Fibroblast of lung (primary cell): ENCODE data around the gene LMO3.

ENCODE experiments used
- EZH2 ChIP-seq: IDR thresholded peaks from 2 replicates; pipeline ENCODE4 v1.5.1; 2012; ENCODE audit warnings: low read length, control low read depth, mild to moderate bottlenecking; ENCODE audit errors: missing control alignments
- TF ChIP-seq, protein P1 (sequence below), 2 donors: IDR thresholded peaks in 1 of 2; conservative IDR thresholded peaks in 1 of 2; 1 replicate in 1 of 2; 2 replicates in 1 of 2; pipeline ENCODE4 v1.5.1; 2011 to 2012; ENCODE audit warnings: low read length in 2 of 2, control low read depth in 1 of 2, inconsistent platforms in 1 of 2, low read depth in 1 of 2, mild to moderate bottlenecking in 1 of 2

DNA sequence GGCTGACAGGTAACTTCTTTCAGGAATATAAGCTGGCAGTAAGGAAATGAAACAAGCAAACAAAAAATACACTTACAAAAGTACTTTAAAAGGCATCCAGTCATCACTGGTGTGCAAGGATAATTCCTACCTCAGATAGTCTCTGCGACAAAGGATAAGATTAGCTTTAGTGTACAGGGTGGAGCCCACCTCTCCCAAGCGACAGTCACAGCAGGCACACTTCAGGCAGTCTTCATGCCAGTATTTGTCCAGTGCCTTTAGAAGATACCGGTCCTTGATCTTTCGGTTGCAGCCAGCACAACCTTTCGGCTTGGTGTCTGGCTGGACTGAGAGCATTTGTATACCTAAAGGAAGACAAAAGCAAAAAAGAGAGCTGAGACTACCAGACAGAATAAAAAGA lies 5.4 kb downstream of the LMO3 start:
- no peak for TF ChIP-seq EZH2
- TF ChIP-seq, protein P1, sequence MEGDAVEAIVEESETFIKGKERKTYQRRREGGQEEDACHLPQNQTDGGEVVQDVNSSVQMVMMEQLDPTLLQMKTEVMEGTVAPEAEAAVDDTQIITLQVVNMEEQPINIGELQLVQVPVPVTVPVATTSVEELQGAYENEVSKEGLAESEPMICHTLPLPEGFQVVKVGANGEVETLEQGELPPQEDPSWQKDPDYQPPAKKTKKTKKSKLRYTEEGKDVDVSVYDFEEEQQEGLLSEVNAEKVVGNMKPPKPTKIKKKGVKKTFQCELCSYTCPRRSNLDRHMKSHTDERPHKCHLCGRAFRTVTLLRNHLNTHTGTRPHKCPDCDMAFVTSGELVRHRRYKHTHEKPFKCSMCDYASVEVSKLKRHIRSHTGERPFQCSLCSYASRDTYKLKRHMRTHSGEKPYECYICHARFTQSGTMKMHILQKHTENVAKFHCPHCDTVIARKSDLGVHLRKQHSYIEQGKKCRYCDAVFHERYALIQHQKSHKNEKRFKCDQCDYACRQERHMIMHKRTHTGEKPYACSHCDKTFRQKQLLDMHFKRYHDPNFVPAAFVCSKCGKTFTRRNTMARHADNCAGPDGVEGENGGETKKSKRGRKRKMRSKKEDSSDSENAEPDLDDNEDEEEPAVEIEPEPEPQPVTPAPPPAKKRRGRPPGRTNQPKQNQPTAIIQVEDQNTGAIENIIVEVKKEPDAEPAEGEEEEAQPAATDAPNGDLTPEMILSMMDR (conservative IDR thresholded peaks at IDR 0.05 in 1 of 2, IDR thresholded peaks at IDR 0.05 in 1 of 2; ENCODE audit: low read depth in 1 of 2, low read length in 2 of 2) = no peak
